Measurements from ENCODE around the gene MPC2. TPM values are rescaled to one million over a fixed set of nuclear protein-coding genes. Genes with fewer than 3 reads are reported as not detected.

The MPC2 gene
- total RNA-seq (10 to 100 TPM; 56.1 to 57.0 TPM), polyA plus RNA-seq (92.4 TPM)

GRCh38 chr1:167936930-167937708 lies at the start of gene MPC2:
Gene MPC2, minus strand, starts transcription at chr1:167937072. Its CDS starts 1,231 bp downstream, at chr1:167935841.
- POLR2A ChIA-PET: interaction anchor here (1.7 to 2.1 kb wide), 2 partner anchors 222 to 717 kb away, joined by 8 to 9 read pairs; partner anchors contain the start of gene POU2F1
- H3K27ac ChIP-seq (ENCODE audit: low read depth, low read length): peak within 1 kb of the TSS; percentile 96

GRCh38 chr1:167984886-167985489 lies 48.1 kb upstream of the MPC2 start:
- H3K36me3 ChIP-seq (ENCODE audit: insufficient read depth, low read length): peaks cover 3% of the 10 kb centered on the region
- DNase-seq: no peak
- Mint-ChIP-seq H3K4me1 (peaks cover 13 to 34% (median 29%) of the 10 kb centered on the region in 3 donors), H3K9me3 (no peaks in the 10 kb centered on the region), H3K27me3 (no peaks in the 10 kb centered on the region), H3K36me3 (peaks cover 8 to 41% (median 22%) of the 10 kb centered on the region in 3 donors), H3K4me3 (no peak overlapping the region), H3K27ac (peak overlapping the region in 2 of 8 donors; percentile 33 to 46)
- CTCF ChIA-PET: no interaction called here
- H3K27ac ChIP-seq (ENCODE audit: low read depth, low read length): no peak overlapping the region
- POLR2A ChIA-PET: no interaction called here
- no peaks in the 10 kb centered on the region for H3K9me3 ChIP-seq (ENCODE audit: low read length)
- no peaks in the 10 kb centered on the region for H3K4me1 ChIP-seq (ENCODE audit: insufficient read depth, low read length)
- H3K27me3 ChIP-seq (ENCODE audit: insufficient read depth, low read length, poor library complexity, severe bottlenecking): no peaks in the 10 kb centered on the region
- no peak overlapping the region for H3K4me3 ChIP-seq (ENCODE audit: low read length)

More at GRCh38 chr1:167936930-167937708, at the start of gene MPC2:
- H3K4me3 ChIP-seq (ENCODE audit: low read length): peak within 1 kb of the TSS; percentile 100
- H3K9me3 Mint-ChIP-seq: no peaks in the 10 kb centered on the region
- H3K36me3 Mint-ChIP-seq: peaks cover 0 to 19% (median 4%) of the 10 kb centered on the region in 3 donors
- no peaks in the 10 kb centered on the region for H3K27me3 ChIP-seq (ENCODE audit: insufficient read depth, low read length, poor library complexity, severe bottlenecking)
- peak; percentile 60 to 85 (median 72) for DNase-seq
- H3K4me1 Mint-ChIP-seq: peaks cover 35 to 66% (median 59%) of the 10 kb centered on the region in 3 donors
- no peaks in the 10 kb centered on the region for H3K36me3 ChIP-seq (ENCODE audit: insufficient read depth, low read length)
- H3K27me3 Mint-ChIP-seq: no peaks in the 10 kb centered on the region
- H3K9me3 ChIP-seq (ENCODE audit: low read length): no peaks in the 10 kb centered on the region
- peak within 1 kb of the TSS; percentile 88 to 97 (median 94) for H3K4me3 Mint-ChIP-seq
- peaks cover 33% of the 10 kb centered on the region for H3K4me1 ChIP-seq (ENCODE audit: insufficient read depth, low read length)
- H3K27ac Mint-ChIP-seq: peak within 1 kb of the TSS; percentile 95 to 100 (median 98)
- CTCF ChIA-PET: interaction anchor here (0.8 to 2.8 kb wide), 3 partner anchors 9 to 220 kb away, joined by 3 to 10 read pairs (median 4); no protein-coding TSS in a partner anchor

- ChIA-PET CTCF (no interaction called here), POLR2A (no interaction called here)
- no peaks in the 10 kb centered on the region for H3K9me3 Mint-ChIP-seq
- no peak overlapping the region for H3K27ac Mint-ChIP-seq
- Histone ChIP-seq H3K9me3 (ENCODE audit: low read length) (no peaks in the 10 kb centered on the region), H3K4me1 (ENCODE audit: insufficient read depth, low read length) (no peaks in the 10 kb centered on the region), H3K27ac (ENCODE audit: low read depth, low read length) (no peak overlapping the region), H3K27me3 (ENCODE audit: insufficient read depth, low read length, poor library complexity, severe bottlenecking) (no peaks in the 10 kb centered on the region), H3K36me3 (ENCODE audit: insufficient read depth, low read length) (peaks cover 3% of the 10 kb centered on the region), H3K4me3 (ENCODE audit: low read length) (no peak overlapping the region)
- DNase-seq: no peak
- no peak overlapping the region for H3K4me3 Mint-ChIP-seq
- peaks cover 8 to 46% (median 24%) of the 10 kb centered on the region in 3 donors for H3K36me3 Mint-ChIP-seq
- H3K4me1 Mint-ChIP-seq: peaks cover 13 to 38% (median 34%) of the 10 kb centered on the region in 3 donors
- no peaks in the 10 kb centered on the region for H3K27me3 Mint-ChIP-seq
Observed at GRCh38 chr1:167983797-167984420, 47.0 kb upstream of the MPC2 start.

GRCh38 chr1:167981933-167982332 lies 45.1 kb upstream of the MPC2 start:
- Mint-ChIP-seq H3K27ac (no peak overlapping the region), H3K4me3 (no peak overlapping the region)
- no peaks in the 10 kb centered on the region for H3K9me3 ChIP-seq (ENCODE audit: low read length)

GRCh38 chr1:167977245-167977644 lies 40.4 kb upstream of the MPC2 start:
- H3K27me3 Mint-ChIP-seq: no peaks in the 10 kb centered on the region
- Histone ChIP-seq H3K4me3 (ENCODE audit: low read length) (no peak overlapping the region), H3K9me3 (ENCODE audit: low read length) (no peaks in the 10 kb centered on the region), H3K27ac (ENCODE audit: low read depth, low read length) (no peak overlapping the region), H3K4me1 (ENCODE audit: insufficient read depth, low read length) (no peaks in the 10 kb centered on the region), H3K36me3 (ENCODE audit: insufficient read depth, low read length) (peaks cover 11% of the 10 kb centered on the region), H3K27me3 (ENCODE audit: insufficient read depth, low read length, poor library complexity, severe bottlenecking) (no peaks in the 10 kb centered on the region)
- H3K27ac Mint-ChIP-seq: peak overlapping the region in 3 of 8 donors; percentile 52 to 66 (median 58)
- no peak for DNase-seq
- CTCF ChIA-PET: no interaction called here
- H3K9me3 Mint-ChIP-seq: peaks cover 0 to 3% (median 0%) of the 10 kb centered on the region in 5 donors
- H3K36me3 Mint-ChIP-seq: peaks cover 28 to 63% (median 28%) of the 10 kb centered on the region in 3 donors
- H3K4me3 Mint-ChIP-seq: no peak overlapping the region
- POLR2A ChIA-PET: no interaction called here
- peaks cover 7 to 34% (median 27%) of the 10 kb centered on the region in 3 donors for H3K4me1 Mint-ChIP-seq

More at GRCh38 chr1:167981933-167982332, 45.1 kb upstream of the MPC2 start:
- no peaks in the 10 kb centered on the region for H3K27me3 ChIP-seq (ENCODE audit: insufficient read depth, low read length, poor library complexity, severe bottlenecking)
- peaks cover 0 to 3% (median 0%) of the 10 kb centered on the region in 5 donors for H3K9me3 Mint-ChIP-seq
- H3K4me1 Mint-ChIP-seq: peaks cover 16 to 42% (median 40%) of the 10 kb centered on the region in 3 donors
- H3K4me3 ChIP-seq (ENCODE audit: low read length): no peak overlapping the region
- H3K36me3 ChIP-seq (ENCODE audit: insufficient read depth, low read length): peaks cover 8% of the 10 kb centered on the region
- CTCF ChIA-PET: no interaction called here
- H3K27me3 Mint-ChIP-seq: no peaks in the 10 kb centered on the region
- no peak for DNase-seq
- peaks cover 18 to 54% (median 31%) of the 10 kb centered on the region in 3 donors for H3K36me3 Mint-ChIP-seq
- POLR2A ChIA-PET: no interaction called here
- no peaks in the 10 kb centered on the region for H3K4me1 ChIP-seq (ENCODE audit: insufficient read depth, low read length)
- no peak overlapping the region for H3K27ac ChIP-seq (ENCODE audit: low read depth, low read length)

- H3K4me1 ChIP-seq (ENCODE audit: insufficient read depth, low read length): no peaks in the 10 kb centered on the region
- Mint-ChIP-seq H3K4me3 (no peak overlapping the region), H3K27me3 (no peaks in the 10 kb centered on the region), H3K27ac (no peak overlapping the region), H3K9me3 (peaks cover 0 to 3% (median 0%) of the 10 kb centered on the region in 5 donors), H3K4me1 (peaks cover 3 to 22% (median 12%) of the 10 kb centered on the region in 3 donors), H3K36me3 (peaks cover 20 to 53% (median 22%) of the 10 kb centered on the region in 3 donors)
- H3K27ac ChIP-seq (ENCODE audit: low read depth, low read length): no peak overlapping the region
- peaks cover 8% of the 10 kb centered on the region for H3K36me3 ChIP-seq (ENCODE audit: insufficient read depth, low read length)
- H3K4me3 ChIP-seq (ENCODE audit: low read length): no peak overlapping the region
- DNase-seq: no peak
- POLR2A ChIA-PET: no interaction called here
- no peaks in the 10 kb centered on the region for H3K9me3 ChIP-seq (ENCODE audit: low read length)
- H3K27me3 ChIP-seq (ENCODE audit: insufficient read depth, low read length, poor library complexity, severe bottlenecking): no peaks in the 10 kb centered on the region
- CTCF ChIA-PET: no interaction called here
Observed at GRCh38 chr1:167974698-167975097, 37.8 kb upstream of the MPC2 start.

- POLR2A ChIA-PET: no interaction called here
- CTCF ChIA-PET: no interaction called here
- H3K36me3 Mint-ChIP-seq: peaks cover 20 to 50% (median 21%) of the 10 kb centered on the region in 3 donors
- H3K4me1 Mint-ChIP-seq: peaks cover 3 to 17% (median 7%) of the 10 kb centered on the region in 3 donors
- H3K27ac ChIP-seq (ENCODE audit: low read depth, low read length): no peak overlapping the region
- no peaks in the 10 kb centered on the region for H3K27me3 Mint-ChIP-seq
- no peak for DNase-seq
- no peak overlapping the region for H3K4me3 Mint-ChIP-seq
- no peaks in the 10 kb centered on the region for H3K27me3 ChIP-seq (ENCODE audit: insufficient read depth, low read length, poor library complexity, severe bottlenecking)
- peaks cover 8% of the 10 kb centered on the region for H3K36me3 ChIP-seq (ENCODE audit: insufficient read depth, low read length)
- no peak overlapping the region for H3K27ac Mint-ChIP-seq
- peaks cover 0 to 3% (median 0%) of the 10 kb centered on the region in 5 donors for H3K9me3 Mint-ChIP-seq
- H3K4me3 ChIP-seq (ENCODE audit: low read length): no peak overlapping the region
- no peaks in the 10 kb centered on the region for H3K9me3 ChIP-seq (ENCODE audit: low read length)
- no peaks in the 10 kb centered on the region for H3K4me1 ChIP-seq (ENCODE audit: insufficient read depth, low read length)
Observed at GRCh38 chr1:167973832-167974231, 37.0 kb upstream of the MPC2 start.

All from CD8-positive, alpha-beta memory T cell (primary cell).